ENCODE data around the gene AIF1L. TPM values are rescaled to one million over a fixed set of nuclear protein-coding genes. Genes with fewer than 3 reads are reported as not detected.

The AIF1L gene
- total and polyA plus RNA-seq, 2 experiments from 2014 or later = 0.28 TPM; not detected in 1

DNA sequence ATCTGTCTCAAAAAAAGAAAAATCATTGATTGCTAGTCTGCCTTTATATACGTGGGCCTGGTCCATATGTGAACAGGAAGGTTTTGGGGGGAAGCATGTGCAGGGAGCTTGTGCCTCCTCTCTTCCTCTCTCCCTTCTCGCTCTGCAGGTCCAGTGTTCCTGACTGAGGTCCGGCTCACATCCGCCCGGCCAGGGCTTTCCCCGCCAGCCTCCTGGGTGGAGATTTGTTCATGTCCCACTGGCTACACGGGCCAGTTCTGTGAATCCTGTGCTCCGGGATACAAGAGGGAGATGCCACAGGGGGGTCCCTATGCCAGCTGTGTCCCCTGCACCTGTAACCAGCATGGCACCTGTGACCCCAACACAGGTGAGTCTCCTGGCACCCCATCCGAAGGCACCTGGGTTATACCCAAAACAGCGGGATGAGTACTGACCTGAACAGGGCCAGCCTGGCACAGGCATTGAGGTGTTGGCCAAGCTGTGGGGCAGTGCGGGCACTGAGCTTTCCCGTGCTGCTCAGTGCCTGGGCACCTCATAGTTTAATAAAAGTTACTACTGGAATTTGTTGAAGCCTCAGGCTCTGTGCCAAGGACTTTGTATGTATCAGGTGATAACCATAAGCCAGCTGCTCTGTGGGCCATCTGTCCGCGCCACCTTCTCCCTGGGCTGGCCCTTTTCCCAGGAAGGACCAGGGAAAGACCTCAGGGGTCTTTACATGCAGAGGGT is 39.4 kb upstream of the AIF1L start:
- Histone ChIP-seq H3K4me3 (no peak overlapping the region), H3F3A (ENCODE audit: insufficient read depth) (no peaks in the 10 kb centered on the region), H3K27me3 (replicated peaks; ENCODE audit: insufficient read depth) (no peaks in the 10 kb centered on the region), H3K27ac (no peak overlapping the region), H3K36me3 (ENCODE audit: low read depth) (no peaks in the 10 kb centered on the region), H3K4me2 (ENCODE audit: unreplicated experiment) (no peak overlapping the region), H3K9me2 (ENCODE audit: insufficient read depth) (no peaks in the 10 kb centered on the region), H3K9ac (no peak overlapping the region), H4K20me1 (ENCODE audit: insufficient read depth) (no peaks in the 10 kb centered on the region), H3K4me1 (ENCODE audit: insufficient read depth) (no peaks in the 10 kb centered on the region), H2AFZ (no peak overlapping the region), H3K9me3 (ENCODE audit: low read depth) (no peaks in the 10 kb centered on the region), H3K79me2 (ENCODE audit: insufficient read depth) (no peaks in the 10 kb centered on the region)
- TF ChIP-seq EZH2 (IDR thresholded peaks at IDR 0.05; ENCODE audit: insufficient read depth, poor library complexity, severe bottlenecking) (no peak), EZH2phosphoT487 (IDR thresholded peaks at IDR 0.05; ENCODE audit: insufficient read depth, low read depth) (no peak)
- 74 to 75% methylated on average over 14 of the region's 14 CpGs for WGBS, 2 experiments (ENCODE audit: low coverage in 1 of 2, low lambda C conversion rate in 2 of 2, missing lambda C conversion rate in 2 of 2)
- in situ Hi-C loops (cut with MboI) = no loop called here
- no peak for DNase-seq

DNA sequence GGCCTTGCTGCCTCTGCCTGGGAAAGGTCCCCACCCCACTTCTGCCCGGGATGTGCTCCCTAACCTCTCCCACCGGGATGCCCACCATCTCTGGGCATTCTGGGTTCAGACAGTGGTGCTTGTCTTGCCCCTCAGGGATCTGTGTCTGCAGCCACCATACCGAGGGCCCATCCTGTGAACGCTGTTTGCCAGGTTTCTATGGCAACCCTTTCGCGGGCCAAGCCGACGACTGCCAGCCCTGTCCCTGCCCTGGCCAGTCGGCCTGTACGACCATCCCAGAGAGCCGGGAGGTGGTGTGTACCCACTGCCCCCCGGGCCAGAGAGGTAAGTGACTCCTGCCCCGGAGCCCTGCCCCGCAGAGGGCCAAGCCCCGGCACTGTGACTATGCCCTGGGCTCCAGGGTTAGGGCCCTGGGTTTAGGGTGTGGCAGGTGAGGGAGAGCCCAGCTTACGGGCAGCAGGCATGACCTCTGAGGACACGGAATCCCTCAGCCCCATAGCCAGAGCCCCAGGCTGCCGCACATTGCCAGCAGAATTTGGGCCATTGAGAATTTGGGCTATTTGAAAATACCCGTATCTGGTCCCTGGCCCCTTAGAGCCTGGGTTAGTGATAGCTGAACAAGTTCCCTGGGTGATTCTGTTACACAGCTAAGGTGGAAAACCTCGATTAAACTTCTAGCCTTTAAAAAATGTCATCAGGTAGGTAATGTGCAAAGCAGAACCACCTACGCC is 35.3 kb upstream of the AIF1L start:
- no peak overlapping the region for H3K4me2 ChIP-seq (ENCODE audit: unreplicated experiment)

GRCh38 chr9:131062969-131063368 is 33.4 kb upstream of the AIF1L start:
- no peak overlapping the region for H3K4me3 ChIP-seq
- H4K20me1 ChIP-seq (ENCODE audit: insufficient read depth) = no peaks in the 10 kb centered on the region
- in situ Hi-C loops (cut with MboI) = no loop called here
- no peaks in the 10 kb centered on the region for H3K36me3 ChIP-seq (ENCODE audit: low read depth)
- no peaks in the 10 kb centered on the region for H3K9me2 ChIP-seq (ENCODE audit: insufficient read depth)
- H3K27me3 ChIP-seq (replicated peaks; ENCODE audit: insufficient read depth) = no peaks in the 10 kb centered on the region
- H3F3A ChIP-seq (ENCODE audit: insufficient read depth) = no peaks in the 10 kb centered on the region
- no peaks in the 10 kb centered on the region for H3K79me2 ChIP-seq (ENCODE audit: insufficient read depth)
- no peak overlapping the region for H3K27ac ChIP-seq
- no peak overlapping the region for H3K4me2 ChIP-seq (ENCODE audit: unreplicated experiment)
- no peak overlapping the region for H2AFZ ChIP-seq
- H3K9ac ChIP-seq = no peak overlapping the region
- no peak for DNase-seq
- H3K9me3 ChIP-seq (ENCODE audit: low read depth) = no peaks in the 10 kb centered on the region
- no peaks in the 10 kb centered on the region for H3K4me1 ChIP-seq (ENCODE audit: insufficient read depth)
- TF ChIP-seq EZH2phosphoT487 (IDR thresholded peaks at IDR 0.05; ENCODE audit: insufficient read depth, low read depth) (no peak), EZH2 (IDR thresholded peaks at IDR 0.05; ENCODE audit: insufficient read depth, poor library complexity, severe bottlenecking) (no peak)
- WGBS, 2 experiments (ENCODE audit: low coverage in 1 of 2, low lambda C conversion rate in 2 of 2, missing lambda C conversion rate in 2 of 2) = 39 to 42% methylated on average over 9 of the region's 9 CpGs

More for the DNA sequence above, 35.3 kb upstream of the AIF1L start:
- WGBS, 2 experiments (ENCODE audit: low coverage in 1 of 2, low lambda C conversion rate in 2 of 2, missing lambda C conversion rate in 2 of 2) = 65 to 73% methylated on average over 19 to 21 of the region's 21 CpGs
- no peaks in the 10 kb centered on the region for H3K9me3 ChIP-seq (ENCODE audit: low read depth)
- H3K4me3 ChIP-seq = no peak overlapping the region
- no peak overlapping the region for H3K27ac ChIP-seq
- no peak overlapping the region for H3K9ac ChIP-seq
- no peak overlapping the region for H2AFZ ChIP-seq
- H3K9me2 ChIP-seq (ENCODE audit: insufficient read depth) = no peaks in the 10 kb centered on the region
- H3K36me3 ChIP-seq (ENCODE audit: low read depth) = no peaks in the 10 kb centered on the region
- in situ Hi-C loops (cut with MboI) = no loop called here
- no peak for TF ChIP-seq EZH2 (IDR thresholded peaks at IDR 0.05; ENCODE audit: insufficient read depth, poor library complexity, severe bottlenecking)
- no peak for TF ChIP-seq EZH2phosphoT487 (IDR thresholded peaks at IDR 0.05; ENCODE audit: insufficient read depth, low read depth)
- H3K79me2 ChIP-seq (ENCODE audit: insufficient read depth) = no peaks in the 10 kb centered on the region
- no peaks in the 10 kb centered on the region for H4K20me1 ChIP-seq (ENCODE audit: insufficient read depth)
- no peak for DNase-seq
- H3K4me1 ChIP-seq (ENCODE audit: insufficient read depth) = no peaks in the 10 kb centered on the region
- no peaks in the 10 kb centered on the region for H3K27me3 ChIP-seq (replicated peaks; ENCODE audit: insufficient read depth)
- H3F3A ChIP-seq (ENCODE audit: insufficient read depth) = no peaks in the 10 kb centered on the region

DNA sequence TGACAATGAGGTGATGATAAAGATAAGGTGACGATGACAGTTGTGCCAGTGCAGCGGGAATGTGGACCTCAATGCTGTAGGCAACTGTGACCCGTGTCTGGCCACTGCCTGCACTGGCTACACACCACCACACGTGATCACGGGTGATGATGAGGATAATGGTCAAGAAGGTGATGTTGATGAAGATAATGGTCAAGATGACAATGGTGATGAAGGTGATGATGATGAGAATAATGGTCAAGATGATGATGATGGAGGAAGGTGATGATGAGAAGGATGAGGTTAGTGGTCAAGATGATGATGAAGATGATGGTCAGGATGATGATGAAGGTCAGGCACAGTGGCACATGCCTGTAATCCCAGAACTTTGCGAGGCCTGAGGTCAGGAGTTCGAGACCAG is 30.7 kb upstream of the AIF1L start:
- 75 to 86% methylated on average over 7 of the region's 7 CpGs for WGBS, 2 experiments (ENCODE audit: low coverage in 1 of 2, low lambda C conversion rate in 2 of 2, missing lambda C conversion rate in 2 of 2)
- H3K9me3 ChIP-seq (ENCODE audit: low read depth) = no peaks in the 10 kb centered on the region
- no peak overlapping the region for H2AFZ ChIP-seq
- no peaks in the 10 kb centered on the region for H3K36me3 ChIP-seq (ENCODE audit: low read depth)
- no peak overlapping the region for H3K4me3 ChIP-seq
- no peaks in the 10 kb centered on the region for H3K79me2 ChIP-seq (ENCODE audit: insufficient read depth)
- H4K20me1 ChIP-seq (ENCODE audit: insufficient read depth) = no peaks in the 10 kb centered on the region
- no peaks in the 10 kb centered on the region for H3F3A ChIP-seq (ENCODE audit: insufficient read depth)
- no peaks in the 10 kb centered on the region for H3K4me1 ChIP-seq (ENCODE audit: insufficient read depth)
- no peak overlapping the region for H3K27ac ChIP-seq
- no peak overlapping the region for H3K4me2 ChIP-seq (ENCODE audit: unreplicated experiment)
- no peaks in the 10 kb centered on the region for H3K27me3 ChIP-seq (replicated peaks; ENCODE audit: insufficient read depth)
- DNase-seq = no peak
- TF ChIP-seq EZH2 (IDR thresholded peaks at IDR 0.05; ENCODE audit: insufficient read depth, poor library complexity, severe bottlenecking) = no peak
- no peak for TF ChIP-seq EZH2phosphoT487 (IDR thresholded peaks at IDR 0.05; ENCODE audit: insufficient read depth, low read depth)
- in situ Hi-C loops (cut with MboI) = no loop called here
- no peak overlapping the region for H3K9ac ChIP-seq
- no peaks in the 10 kb centered on the region for H3K9me2 ChIP-seq (ENCODE audit: insufficient read depth)
